Measurements from ENCODE around the gene GINS3.

The GINS3 gene

GRCh38 chr16:58450590-58450989 lies 58.3 kb downstream of the GINS3 start:
- Histone ChIP-seq H2AFZ (ENCODE audit: low read length) (no peak overlapping the region), H3F3A (ENCODE audit: low read depth) (no peaks in the 10 kb centered on the region), H3K9me2 (replicated peaks; ENCODE audit: low read depth, low read length) (no peaks in the 10 kb centered on the region), H3K79me2 (ENCODE audit: insufficient read depth, low read length) (no peaks in the 10 kb centered on the region), H3K4me2 (ENCODE audit: low read depth, low read length, poor library complexity, severe bottlenecking) (no peak overlapping the region), H3K4me1 (ENCODE audit: insufficient read depth, low read length, poor library complexity, severe bottlenecking) (peaks cover 9% of the 10 kb centered on the region), H3K36me3 (ENCODE audit: insufficient read depth, low read length) (no peaks in the 10 kb centered on the region), H3K27me3 (ENCODE audit: insufficient read depth, low read length, poor library complexity, severe bottlenecking) (no peaks in the 10 kb centered on the region), H4K20me1 (ENCODE audit: insufficient read depth, low read length, poor library complexity, severe bottlenecking) (no peaks in the 10 kb centered on the region), H3K9ac (ENCODE audit: low read depth, low read length, poor library complexity, severe bottlenecking) (no peak overlapping the region), H3K4me3 (ENCODE audit: low read length, poor library complexity, severe bottlenecking) (no peak overlapping the region), H3K9me3 (ENCODE audit: insufficient read depth, low read depth, low read length) (no peaks in the 10 kb centered on the region)
- TF ChIP-seq EZH2phosphoT487 (IDR thresholded peaks at IDR 0.05; ENCODE audit: borderline replicate concordance): no peak
- TF ChIP-seq CTCF (conservative IDR thresholded peaks at IDR 0.05; ENCODE audit: low read length): no peak

GRCh38 chr16:58451265-58451689 lies 59.0 kb downstream of the GINS3 start:
- H3K4me1 ChIP-seq (ENCODE audit: insufficient read depth, low read length, poor library complexity, severe bottlenecking): peaks cover 9% of the 10 kb centered on the region

GRCh38 chr16:58451945-58452401 lies 59.7 kb downstream of the GINS3 start:
- peaks cover 9% of the 10 kb centered on the region for H3K4me1 ChIP-seq (ENCODE audit: insufficient read depth, low read length, poor library complexity, severe bottlenecking)
- H3K9ac ChIP-seq (ENCODE audit: low read depth, low read length, poor library complexity, severe bottlenecking): no peak overlapping the region
- TF ChIP-seq CTCF (conservative IDR thresholded peaks at IDR 0.05; ENCODE audit: low read length): peak; percentile 17; the same call in 1 of the 2 replicates
- TF ChIP-seq EZH2phosphoT487 (IDR thresholded peaks at IDR 0.05; ENCODE audit: borderline replicate concordance): no peak
- no peak overlapping the region for H2AFZ ChIP-seq (ENCODE audit: low read length)
- no peaks in the 10 kb centered on the region for H3F3A ChIP-seq (ENCODE audit: low read depth)
- no peaks in the 10 kb centered on the region for H3K36me3 ChIP-seq (ENCODE audit: insufficient read depth, low read length)
- H3K27me3 ChIP-seq (ENCODE audit: insufficient read depth, low read length, poor library complexity, severe bottlenecking): no peaks in the 10 kb centered on the region
- H4K20me1 ChIP-seq (ENCODE audit: insufficient read depth, low read length, poor library complexity, severe bottlenecking): no peaks in the 10 kb centered on the region
- no peaks in the 10 kb centered on the region for H3K9me2 ChIP-seq (replicated peaks; ENCODE audit: low read depth, low read length)
- H3K4me2 ChIP-seq (ENCODE audit: low read depth, low read length, poor library complexity, severe bottlenecking): no peak overlapping the region
- H3K79me2 ChIP-seq (ENCODE audit: insufficient read depth, low read length): no peaks in the 10 kb centered on the region
- H3K4me3 ChIP-seq (ENCODE audit: low read length, poor library complexity, severe bottlenecking): no peak overlapping the region
- no peaks in the 10 kb centered on the region for H3K9me3 ChIP-seq (ENCODE audit: insufficient read depth, low read depth, low read length)

More at GRCh38 chr16:58451265-58451689, 59.0 kb downstream of the GINS3 start:
- H4K20me1 ChIP-seq (ENCODE audit: insufficient read depth, low read length, poor library complexity, severe bottlenecking): no peaks in the 10 kb centered on the region
- H3K36me3 ChIP-seq (ENCODE audit: insufficient read depth, low read length): no peaks in the 10 kb centered on the region
- H3K9ac ChIP-seq (ENCODE audit: low read depth, low read length, poor library complexity, severe bottlenecking): no peak overlapping the region
- H3K79me2 ChIP-seq (ENCODE audit: insufficient read depth, low read length): no peaks in the 10 kb centered on the region
- no peak for TF ChIP-seq EZH2phosphoT487 (IDR thresholded peaks at IDR 0.05; ENCODE audit: borderline replicate concordance)
- TF ChIP-seq CTCF (conservative IDR thresholded peaks at IDR 0.05; ENCODE audit: low read length): no peak
- no peak overlapping the region for H3K4me2 ChIP-seq (ENCODE audit: low read depth, low read length, poor library complexity, severe bottlenecking)
- H3K9me3 ChIP-seq (ENCODE audit: insufficient read depth, low read depth, low read length): no peaks in the 10 kb centered on the region
- no peak overlapping the region for H3K4me3 ChIP-seq (ENCODE audit: low read length, poor library complexity, severe bottlenecking)
- H3K27me3 ChIP-seq (ENCODE audit: insufficient read depth, low read length, poor library complexity, severe bottlenecking): no peaks in the 10 kb centered on the region
- H2AFZ ChIP-seq (ENCODE audit: low read length): no peak overlapping the region
- no peaks in the 10 kb centered on the region for H3K9me2 ChIP-seq (replicated peaks; ENCODE audit: low read depth, low read length)
- no peaks in the 10 kb centered on the region for H3F3A ChIP-seq (ENCODE audit: low read depth)

Measured in Loucy (cell line).